HEK293 (cell line): ENCODE results near the gene ATOH8.

Source experiments
- ZNF121 ChIP-seq: fragments of 450-650 bp; formaldehyde crosslinking; IDR thresholded peaks from 2 replicates; pipeline ENCODE4 v1.5.1; 2016; ENCODE audit warnings: missing biosample characterization, missing genetic modification characterization
- ZNF350 ChIP-seq: fragments of 450-650 bp; formaldehyde crosslinking; IDR thresholded peaks from 2 replicates; pipeline ENCODE4 v1.5.0; 2017; ENCODE audit warnings: missing biosample characterization, mild to moderate bottlenecking, missing genetic modification characterization
- TF ChIP-seq, protein P1 (sequence below): fragments of 450-650 bp; formaldehyde crosslinking; IDR thresholded peaks from 2 replicates; pipeline ENCODE4 v1.5.1; 2016; ENCODE audit warnings: missing biosample characterization, missing genetic modification characterization

DNA sequence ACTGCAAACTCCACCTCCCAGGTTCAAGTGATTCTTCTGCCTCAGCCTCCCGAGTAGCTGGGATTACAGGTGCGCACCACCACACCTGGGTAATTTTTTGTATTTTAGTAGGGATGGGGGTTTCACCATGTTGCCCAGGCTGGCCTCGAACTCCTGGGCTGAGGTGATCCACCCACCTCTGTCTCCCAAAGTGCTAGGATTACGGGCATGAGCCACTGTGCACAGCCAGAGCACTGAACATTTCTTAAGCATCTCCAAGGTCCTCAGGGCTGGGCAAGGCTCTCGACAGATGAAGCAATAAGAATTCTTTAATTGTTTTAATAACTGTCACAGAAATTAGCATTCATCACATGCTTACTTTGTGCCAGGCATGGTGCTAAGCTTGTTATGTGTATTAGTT lies 4.1 kb downstream of the ATOH8 start:
- TF ChIP-seq ZNF350 (no peak), ZNF121 (tag by site-specific recombination) (no peak)
- TF ChIP-seq, protein P1, sequence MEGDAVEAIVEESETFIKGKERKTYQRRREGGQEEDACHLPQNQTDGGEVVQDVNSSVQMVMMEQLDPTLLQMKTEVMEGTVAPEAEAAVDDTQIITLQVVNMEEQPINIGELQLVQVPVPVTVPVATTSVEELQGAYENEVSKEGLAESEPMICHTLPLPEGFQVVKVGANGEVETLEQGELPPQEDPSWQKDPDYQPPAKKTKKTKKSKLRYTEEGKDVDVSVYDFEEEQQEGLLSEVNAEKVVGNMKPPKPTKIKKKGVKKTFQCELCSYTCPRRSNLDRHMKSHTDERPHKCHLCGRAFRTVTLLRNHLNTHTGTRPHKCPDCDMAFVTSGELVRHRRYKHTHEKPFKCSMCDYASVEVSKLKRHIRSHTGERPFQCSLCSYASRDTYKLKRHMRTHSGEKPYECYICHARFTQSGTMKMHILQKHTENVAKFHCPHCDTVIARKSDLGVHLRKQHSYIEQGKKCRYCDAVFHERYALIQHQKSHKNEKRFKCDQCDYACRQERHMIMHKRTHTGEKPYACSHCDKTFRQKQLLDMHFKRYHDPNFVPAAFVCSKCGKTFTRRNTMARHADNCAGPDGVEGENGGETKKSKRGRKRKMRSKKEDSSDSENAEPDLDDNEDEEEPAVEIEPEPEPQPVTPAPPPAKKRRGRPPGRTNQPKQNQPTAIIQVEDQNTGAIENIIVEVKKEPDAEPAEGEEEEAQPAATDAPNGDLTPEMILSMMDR (tag by site-specific recombination), result no peak
